ENCODE results near the gene ARHGAP15. TPM values are rescaled to one million over a fixed set of nuclear protein-coding genes. Genes with fewer than 3 reads are reported as not detected.

ARHGAP15 gene
- total RNA-seq, 1 experiment from 2014 or later = 0.17 TPM

DNA sequence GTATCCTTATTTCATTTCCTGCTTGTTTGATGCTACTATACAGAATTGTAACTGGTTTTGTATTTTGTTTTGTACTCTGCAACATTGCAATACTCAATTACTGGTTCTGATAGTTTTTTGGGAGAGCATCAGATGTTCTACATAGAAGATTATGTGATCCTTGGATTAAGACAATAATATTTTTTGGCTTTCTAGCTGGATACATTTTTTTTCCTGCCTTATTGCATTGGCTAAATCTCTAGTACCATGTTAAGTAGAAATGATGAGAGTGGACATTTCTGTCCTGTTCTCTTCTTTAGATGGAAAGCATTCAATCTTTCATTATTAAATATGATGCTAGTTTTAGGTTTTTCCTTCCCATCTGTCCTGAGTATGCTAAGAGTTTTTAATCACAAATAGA lies 523.5 kb downstream of the ARHGAP15 start:
- DNase-seq (ENCODE audit: extremely low read depth, low read depth) = no peak

GRCh38 chr2:143668234-143668633 lies 539.0 kb downstream of the ARHGAP15 start:
- no peak for DNase-seq (ENCODE audit: extremely low read depth, low read depth)

- DNase-seq (ENCODE audit: extremely low read depth, low read depth) = no peak
Measured at GRCh38 chr2:143674051-143674450, 544.8 kb downstream of the ARHGAP15 start.

DNA sequence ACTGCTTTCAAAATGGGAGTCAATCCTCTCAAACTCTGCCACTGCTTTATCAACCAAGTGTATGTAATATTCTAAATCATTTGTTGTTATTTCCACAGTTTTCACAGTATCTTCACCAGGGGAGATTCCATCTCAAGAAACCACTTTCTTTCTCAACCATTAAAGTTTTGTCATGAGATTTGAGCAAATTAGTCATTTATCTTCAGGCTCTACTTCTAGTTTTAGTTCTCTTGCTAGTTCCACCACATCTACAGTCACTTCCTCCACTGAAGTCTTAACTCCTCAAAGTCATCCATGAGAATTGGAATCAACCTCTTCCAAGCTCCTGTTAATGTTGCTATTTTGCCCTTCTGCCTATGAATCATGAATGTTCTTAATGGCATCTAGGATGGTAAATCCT lies 545.8 kb downstream of the ARHGAP15 start:
- DNase-seq (ENCODE audit: extremely low read depth, low read depth) = no peak

DNA sequence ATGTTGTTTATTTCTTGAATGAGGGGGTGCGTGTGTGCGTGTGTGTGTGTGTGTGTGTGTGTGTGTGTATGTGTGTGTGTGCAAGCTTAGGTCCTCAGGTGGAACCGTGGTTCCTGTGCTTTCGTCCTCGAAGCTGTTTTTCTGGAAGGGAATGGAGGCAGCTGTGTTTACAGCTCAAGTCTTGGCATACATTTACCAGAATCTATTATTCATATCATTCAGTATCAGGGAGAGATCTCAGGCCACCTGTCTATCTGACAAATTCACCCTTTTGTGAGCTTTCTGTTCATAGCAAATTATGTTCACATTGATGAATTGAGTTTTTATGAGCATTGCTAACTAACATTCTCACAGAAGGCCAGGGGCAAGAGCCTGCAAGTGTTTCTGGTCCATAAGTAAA lies 550.4 kb downstream of the ARHGAP15 start:
- no peak for DNase-seq (ENCODE audit: extremely low read depth, low read depth)

DNA sequence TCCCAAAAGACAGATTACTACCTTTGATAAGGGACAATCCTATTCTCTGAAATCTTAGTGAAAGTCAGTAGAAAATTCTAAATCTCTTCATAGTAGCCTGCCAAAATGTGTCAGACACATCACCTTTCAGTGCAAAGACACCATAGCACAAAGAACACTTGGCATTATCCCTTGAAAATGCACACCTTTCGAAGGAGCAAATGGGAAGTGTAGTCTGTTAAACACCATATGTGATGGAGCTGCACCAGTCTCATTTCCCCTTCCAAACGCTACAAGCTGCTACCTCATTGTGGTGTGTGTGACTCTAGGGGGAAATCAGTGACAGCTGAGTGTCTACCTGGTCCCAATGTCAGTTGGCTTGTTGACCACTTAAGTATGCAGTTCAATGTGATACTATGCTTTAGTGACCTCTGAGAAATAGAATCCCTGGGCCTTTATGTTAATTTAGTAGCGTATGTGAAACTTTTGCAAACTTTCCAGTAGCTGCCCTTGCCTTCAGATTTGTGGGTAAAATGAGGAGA lies 551.7 kb downstream of the ARHGAP15 start:
- DNase-seq (ENCODE audit: extremely low read depth, low read depth) = no peak

- no peak for DNase-seq (ENCODE audit: extremely low read depth, low read depth)
Measured at GRCh38 chr2:143682436-143683055, 553.3 kb downstream of the ARHGAP15 start.

GRCh38 chr2:143683977-143684376 lies 554.8 kb downstream of the ARHGAP15 start:
- DNase-seq (ENCODE audit: extremely low read depth, low read depth) = no peak

GRCh38 chr2:143684551-143685320 lies 555.5 kb downstream of the ARHGAP15 start:
- no peak for DNase-seq (ENCODE audit: extremely low read depth, low read depth)

GRCh38 chr2:143685421-143686078 lies 556.3 kb downstream of the ARHGAP15 start:
- DNase-seq (ENCODE audit: extremely low read depth, low read depth) = no peak

DNA sequence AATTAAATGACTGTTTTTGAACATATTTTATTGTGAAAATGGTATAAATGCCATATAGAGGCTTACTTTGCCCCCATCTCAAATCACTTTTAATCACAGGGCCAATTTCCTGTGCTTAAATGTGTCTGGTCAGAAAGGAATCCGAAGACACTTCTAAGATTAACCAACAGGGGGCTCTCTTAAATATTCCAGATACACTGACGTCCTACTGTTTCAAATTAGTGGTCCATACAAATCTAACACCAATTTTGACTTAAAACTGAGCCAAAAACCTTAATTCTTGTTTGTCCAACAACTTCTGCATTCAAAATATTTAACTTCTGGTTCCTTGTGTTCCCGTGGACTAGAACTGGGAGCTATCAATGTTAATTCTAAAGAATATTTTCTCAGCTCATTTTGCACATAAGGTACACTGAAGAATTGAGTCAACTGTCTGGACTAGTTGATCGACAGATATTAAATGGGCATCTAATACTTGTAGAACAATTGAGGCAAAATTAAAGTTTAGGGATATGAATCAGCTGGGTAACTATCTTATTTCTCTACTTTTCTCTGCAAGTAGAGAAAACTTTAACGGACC lies 557.5 kb downstream of the ARHGAP15 start:
- peak; percentile 46 for DNase-seq (ENCODE audit: extremely low read depth, low read depth)

- no peak for DNase-seq (ENCODE audit: extremely low read depth, low read depth)
Measured at GRCh38 chr2:143688248-143688647, 559.0 kb downstream of the ARHGAP15 start.

GRCh38 chr2:143688815-143689214 lies 559.6 kb downstream of the ARHGAP15 start:
- DNase-seq (ENCODE audit: extremely low read depth, low read depth) = no peak

GRCh38 chr2:143689541-143689940 lies 560.3 kb downstream of the ARHGAP15 start:
- DNase-seq (ENCODE audit: extremely low read depth, low read depth) = no peak

- DNase-seq (ENCODE audit: extremely low read depth, low read depth) = no peak
Measured at GRCh38 chr2:143690235-143690634, 561.0 kb downstream of the ARHGAP15 start.

GRCh38 chr2:143691121-143691520 lies 561.9 kb downstream of the ARHGAP15 start:
- DNase-seq (ENCODE audit: extremely low read depth, low read depth) = no peak

- DNase-seq (ENCODE audit: extremely low read depth, low read depth) = no peak
Measured at GRCh38 chr2:143692162-143692561, 562.9 kb downstream of the ARHGAP15 start.

DNA sequence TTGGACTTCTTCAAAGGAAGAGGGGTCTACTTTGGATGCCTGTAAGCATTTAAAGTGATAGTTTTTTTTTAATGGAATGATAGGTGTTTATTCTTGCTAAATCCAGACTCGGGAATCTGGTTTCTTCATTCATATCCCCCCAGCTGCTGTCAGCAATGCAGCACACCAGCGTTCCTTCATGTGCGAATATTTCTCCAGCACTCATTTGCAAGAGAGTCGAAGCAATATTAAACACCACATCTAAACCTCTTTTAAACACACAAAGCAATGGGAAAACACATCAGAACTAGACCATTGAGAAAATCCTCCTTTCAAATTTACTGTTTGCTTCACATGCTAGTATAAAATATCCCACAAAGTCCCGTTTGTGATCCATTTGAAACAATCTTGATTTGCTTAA lies 563.7 kb downstream of the ARHGAP15 start:
- DNase-seq (ENCODE audit: extremely low read depth, low read depth) = no peak

DNA sequence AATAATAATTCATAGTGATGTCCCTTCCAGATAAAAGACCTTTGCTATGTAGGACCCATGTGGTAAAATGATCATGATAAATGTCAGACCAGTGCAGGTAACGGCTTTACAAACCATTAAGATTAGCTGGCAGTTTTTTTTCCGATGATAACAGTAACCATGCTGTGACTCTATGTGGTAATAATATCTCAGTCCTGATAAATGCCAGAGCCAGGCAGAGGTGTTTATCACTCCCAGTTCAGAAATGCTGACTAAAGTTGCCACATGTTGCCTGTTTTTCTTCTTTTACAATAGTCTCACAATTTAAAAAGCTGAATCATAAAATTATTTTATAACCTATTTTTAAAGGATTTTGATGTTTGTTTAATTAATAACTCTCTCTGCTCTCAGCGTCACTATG lies 565.1 kb downstream of the ARHGAP15 start:
- DNase-seq (ENCODE audit: extremely low read depth, low read depth) = no peak

- no peak for DNase-seq (ENCODE audit: extremely low read depth, low read depth)
Measured at GRCh38 chr2:143696651-143697050, 567.4 kb downstream of the ARHGAP15 start.

DNA sequence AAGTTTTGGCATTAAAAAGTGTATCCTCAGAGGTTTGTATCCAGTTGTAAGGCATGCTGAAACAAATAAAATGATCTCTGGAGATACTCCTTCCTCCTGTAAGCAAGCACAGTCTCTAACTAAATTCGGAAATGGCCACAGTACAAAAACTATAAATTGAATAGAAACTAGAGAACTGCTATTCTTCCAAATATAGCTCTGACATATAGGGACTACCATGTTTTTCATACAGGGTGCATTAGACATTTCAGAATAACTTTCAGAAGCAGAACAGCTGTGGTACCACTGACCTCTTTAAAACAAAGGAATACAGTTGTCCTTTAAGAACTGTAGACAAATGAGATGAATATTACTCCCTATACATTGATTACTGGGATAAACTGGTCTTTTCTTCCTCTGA lies 568.5 kb downstream of the ARHGAP15 start:
- DNase-seq (ENCODE audit: extremely low read depth, low read depth) = no peak
